Sigmoid colon (tissue), 7 donors: Measurements from ENCODE around the gene CECR2. TPM values are rescaled to one million over a fixed set of nuclear protein-coding genes. Genes with fewer than 3 reads are reported as not detected.

Source experiments
- DNase-seq: peaks from one replicate; pipeline ENCODE4 v3.0.0-alpha.2; 2019
- H3K27ac ChIP-seq, 4 donors: fragments of 200-600 bp; sonication (generic); one replicate each; pipeline ENCODE4 v1.5.1; 2016 to 2019; ENCODE audit warnings: mild to moderate bottlenecking in 1 of 4
- H3K27me3 ChIP-seq, 3 donors: fragments of 200-600 bp; sonication (generic); one replicate each; pipeline ENCODE4 v1.5.1; 2019; ENCODE audit warnings: mild to moderate bottlenecking in 1 of 3
- H3K36me3 ChIP-seq, 4 donors: fragments of 200-600 bp; sonication (generic); one replicate each; pipeline ENCODE4 v1.5.1; 2016 to 2019
- H3K4me1 ChIP-seq, 4 donors: fragments of 200-600 bp; sonication (generic); one replicate each; pipeline ENCODE4 v1.5.1; 2017 to 2019
- H3K4me3 ChIP-seq, 4 donors: fragments of 200-600 bp; sonication (generic); one replicate each; pipeline ENCODE4 v1.5.1; 2017 to 2019; ENCODE audit warnings: mild to moderate bottlenecking in 2 of 4, moderate library complexity in 1 of 4
- H3K9me3 ChIP-seq, 4 donors: fragments of 200-600 bp in 3 of 4; sonication (generic) in 3 of 4; one replicate each; pipeline versions ENCODE4 v1.5.1 to v1.6.1; 2013 to 2019
- CTCF ChIP-seq, 4 experiments: fragments of 450-650 bp in 3 of 4; fragments of 200-600 bp in 1 of 4; IDR thresholded peaks; one replicate each; pipeline ENCODE4 v1.5.1; 2016 to 2019; ENCODE audit warnings: antibody characterized with exemption in 4 of 4, mild to moderate bottlenecking in 3 of 4, moderate library complexity in 2 of 4
- EP300 ChIP-seq, 4 donors: sonication (generic); formaldehyde crosslinking; IDR thresholded peaks; one replicate each; pipeline ENCODE4 v1.6.1; 2017; ENCODE audit warnings: antibody characterized with exemption in 4 of 4
- POLR2A ChIP-seq, 2 donors: fragments of 450-650 bp; IDR thresholded peaks; one replicate each; pipeline ENCODE4 v1.6.1; 2016; ENCODE audit warnings: antibody characterized with exemption in 2 of 2, mild to moderate bottlenecking in 2 of 2, moderate library complexity in 2 of 2
- POLR2AphosphoS5 ChIP-seq, 4 donors: sonication (generic); formaldehyde crosslinking; IDR thresholded peaks; one replicate each; pipeline ENCODE4 v1.6.1; 2017; ENCODE audit warnings: antibody characterized with exemption in 4 of 4
- WGBS, 2 donors: extraction: QIAGEN DNeasy Blood & Tissue Kit; methylation state at CpG; one replicate each; pipeline ENCODE4 v1.1.7; 2013; 5-methylcytosine and 5-hydroxymethylcytosine counted together
- intact Hi-C: fragments of 100-400 bp; cut with DNase I; formaldehyde crosslinking; loops from one replicate; pipeline ENCODE4 v1.15.1; 2023
- polyA plus RNA-seq, 3 donors: library from polyadenylated mRNA; stranded (reverse); fragments of 200-250 nt; gene quantifications; one replicate each; pipeline ENCODE4 v1.2.3, GENCODE V29; 2013
- total RNA-seq, 4 donors: library from RNA; depleted of rRNA; stranded (reverse); fragments of >200 nt; gene quantifications; one replicate each; pipeline ENCODE4 v1.1.0, GENCODE V29; 2016
- donor health status: healthy with polysubstance abuse.
- donor health status: Bipolar disorder and iron deficiency.
- donor health status: healthy.

The CECR2 gene
- total and polyA plus RNA-seq, 7 donors, result 0.39 to 2.8 (median 1.3) TPM; not detected in 1

- no peaks in the 10 kb centered on the region for H3K36me3 ChIP-seq
- intact Hi-C loops, result no loop called here
- DNase-seq, result no peak
- WGBS, 2 donors, result 65 to 82% methylated on average over 6 of the region's 6 CpGs
- no peaks in the 10 kb centered on the region for H3K27me3 ChIP-seq
- no peaks in the 10 kb centered on the region for H3K4me1 ChIP-seq
- TF ChIP-seq EP300 (IDR thresholded peaks at IDR 0.05) (no peak), POLR2AphosphoS5 (IDR thresholded peaks at IDR 0.05) (no peak), POLR2A (IDR thresholded peaks at IDR 0.05) (no peak), CTCF (IDR thresholded peaks at IDR 0.05) (no peak)
- H3K9me3 ChIP-seq, result no peaks in the 10 kb centered on the region
- H3K4me3 ChIP-seq, result no peak overlapping the region
- no peak overlapping the region for H3K27ac ChIP-seq
These were observed 119.8 kb downstream of the CECR2 start for GRCh38 chr22:17489101-17489500.

- Histone ChIP-seq H3K27me3 (no peaks in the 10 kb centered on the region), H3K9me3 (no peaks in the 10 kb centered on the region), H3K36me3 (no peaks in the 10 kb centered on the region), H3K4me1 (no peaks in the 10 kb centered on the region), H3K4me3 (no peak overlapping the region), H3K27ac (no peak overlapping the region)
- intact Hi-C loops, result no loop called here
- WGBS, 2 donors, result 87 to 90% methylated on average over 9 of the region's 9 CpGs
- DNase-seq, result no peak
- TF ChIP-seq POLR2AphosphoS5 (IDR thresholded peaks at IDR 0.05) (no peak), POLR2A (IDR thresholded peaks at IDR 0.05) (no peak), CTCF (IDR thresholded peaks at IDR 0.05) (no peak), EP300 (IDR thresholded peaks at IDR 0.05) (no peak)
These were observed 121.9 kb downstream of the CECR2 start for GRCh38 chr22:17491090-17491640.

GRCh38 chr22:17492247-17492646, 123.0 kb downstream of the CECR2 start:
- 75 to 78% methylated on average over 3 of the region's 3 CpGs for whole genome bisulfite sequencing, 2 donors
- Histone ChIP-seq H3K9me3 (no peaks in the 10 kb centered on the region), H3K27me3 (no peaks in the 10 kb centered on the region), H3K36me3 (no peaks in the 10 kb centered on the region), H3K27ac (peak overlapping the region in 1 of 4 donors; percentile 16), H3K4me3 (no peak overlapping the region), H3K4me1 (no peaks in the 10 kb centered on the region)
- intact Hi-C loops, result no loop called here
- TF ChIP-seq CTCF (IDR thresholded peaks at IDR 0.05) (no peak), POLR2A (IDR thresholded peaks at IDR 0.05) (no peak), POLR2AphosphoS5 (IDR thresholded peaks at IDR 0.05) (no peak), EP300 (IDR thresholded peaks at IDR 0.05) (no peak)
- no peak for DNase-seq

- H3K4me1 ChIP-seq, result no peaks in the 10 kb centered on the region
- no peak overlapping the region for H3K27ac ChIP-seq
- WGBS, 2 donors, result 90 to 96% methylated on average over 3 of the region's 3 CpGs
- H3K36me3 ChIP-seq, result no peaks in the 10 kb centered on the region
- no peaks in the 10 kb centered on the region for H3K9me3 ChIP-seq
- intact Hi-C loops, result no loop called here
- peak; percentile 66 for DNase-seq
- no peaks in the 10 kb centered on the region for H3K27me3 ChIP-seq
- no peak for TF ChIP-seq POLR2AphosphoS5 (IDR thresholded peaks at IDR 0.05)
- no peak for TF ChIP-seq EP300 (IDR thresholded peaks at IDR 0.05)
- TF ChIP-seq POLR2A (IDR thresholded peaks at IDR 0.05), result no peak
- TF ChIP-seq CTCF (IDR thresholded peaks at IDR 0.05), result no peak
- H3K4me3 ChIP-seq, result no peak overlapping the region
These were observed 124.2 kb downstream of the CECR2 start for GRCh38 chr22:17493419-17493981.

- no peak for TF ChIP-seq POLR2A (IDR thresholded peaks at IDR 0.05)
- no peak for TF ChIP-seq EP300 (IDR thresholded peaks at IDR 0.05)
- no peak for TF ChIP-seq POLR2AphosphoS5 (IDR thresholded peaks at IDR 0.05)
- no peak for TF ChIP-seq CTCF (IDR thresholded peaks at IDR 0.05)
- 82 to 86% methylated on average over 5 of the region's 5 CpGs for WGBS, 2 donors
- no peak overlapping the region for H3K27ac ChIP-seq
- no peaks in the 10 kb centered on the region for H3K4me1 ChIP-seq
- intact Hi-C loops, result no loop called here
- no peak overlapping the region for H3K4me3 ChIP-seq
- DNase-seq, result no peak
- H3K9me3 ChIP-seq, result no peaks in the 10 kb centered on the region
- H3K36me3 ChIP-seq, result no peaks in the 10 kb centered on the region
- H3K27me3 ChIP-seq, result no peaks in the 10 kb centered on the region
These were observed 127.6 kb downstream of the CECR2 start for GRCh38 chr22:17496841-17497240.
